Dendritic cell treated with granulocyte-macrophage colony-stimulating factor and Interleukin-4, amounts not matched to agents 40 ng/mL and 50 ng/mL, for 4 days (primary cell): ENCODE results near the gene SLC6A16.

Source experiments
- H3K27ac Mint-ChIP-seq: one replicate; pipeline ENCODE4 v1.8.0; 2022; ENCODE audit warnings: mild to moderate bottlenecking, mixed read lengths
- H3K27me3 Mint-ChIP-seq: one replicate; pipeline ENCODE4 v1.8.0; 2022; ENCODE audit warnings: mild to moderate bottlenecking, mixed read lengths
- H3K36me3 Mint-ChIP-seq: one replicate; pipeline ENCODE4 v1.8.0; 2022; ENCODE audit warnings: low read depth, mixed read lengths
- H3K4me1 Mint-ChIP-seq: one replicate; pipeline ENCODE4 v1.8.0; 2022; ENCODE audit warnings: low read depth, mixed read lengths
- H3K4me3 Mint-ChIP-seq: one replicate; pipeline ENCODE4 v1.8.0; 2022; ENCODE audit warnings: mild to moderate bottlenecking, moderate library complexity, mixed read lengths
- H3K9me3 Mint-ChIP-seq: one replicate; pipeline ENCODE4 v1.8.0; 2022; ENCODE audit warnings: mixed read lengths
- intact Hi-C: fragments of 100-400 bp; cut with micrococcal nuclease; formaldehyde crosslinking; loops from one replicate; pipeline ENCODE4 v1.15.0; 2022

The SLC6A16 gene

GRCh38 chr19:49356382-49356781, 31.4 kb upstream of the SLC6A16 start:
- no peaks in the 10 kb centered on the region for H3K9me3 Mint-ChIP-seq
- intact Hi-C loops = no loop called here
- no peaks in the 10 kb centered on the region for H3K36me3 Mint-ChIP-seq
- peaks cover 26% of the 10 kb centered on the region for H3K4me1 Mint-ChIP-seq
- H3K27ac Mint-ChIP-seq = no peak overlapping the region
- peaks cover 52% of the 10 kb centered on the region for H3K27me3 Mint-ChIP-seq
- no peak overlapping the region for H3K4me3 Mint-ChIP-seq

DNA sequence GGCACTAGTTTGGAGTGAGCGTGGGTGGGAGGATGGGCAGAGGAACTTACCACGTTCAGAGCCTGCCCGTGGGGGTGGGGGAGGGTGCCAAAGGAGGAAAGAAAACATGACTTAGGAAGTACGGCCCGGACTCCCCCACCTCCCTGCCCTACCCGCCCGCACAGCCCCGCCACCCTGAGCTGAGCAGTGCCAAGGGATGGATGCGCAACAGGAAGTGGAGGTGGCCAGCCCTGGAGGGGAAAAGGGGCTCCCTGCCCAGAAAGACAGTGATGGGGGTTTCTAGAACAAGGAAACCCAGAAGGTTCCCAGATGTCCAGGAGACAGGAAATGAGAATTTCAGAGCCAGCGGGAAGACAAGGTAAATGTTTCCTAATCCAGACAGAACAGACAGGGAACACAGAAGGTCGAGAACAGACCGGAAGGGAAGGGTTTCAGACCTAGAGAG, 30.9 kb upstream of the SLC6A16 start:
- H3K4me3 Mint-ChIP-seq = peak overlapping the region; percentile 21
- H3K27ac Mint-ChIP-seq = no peak overlapping the region
- intact Hi-C loops = no loop called here

DNA sequence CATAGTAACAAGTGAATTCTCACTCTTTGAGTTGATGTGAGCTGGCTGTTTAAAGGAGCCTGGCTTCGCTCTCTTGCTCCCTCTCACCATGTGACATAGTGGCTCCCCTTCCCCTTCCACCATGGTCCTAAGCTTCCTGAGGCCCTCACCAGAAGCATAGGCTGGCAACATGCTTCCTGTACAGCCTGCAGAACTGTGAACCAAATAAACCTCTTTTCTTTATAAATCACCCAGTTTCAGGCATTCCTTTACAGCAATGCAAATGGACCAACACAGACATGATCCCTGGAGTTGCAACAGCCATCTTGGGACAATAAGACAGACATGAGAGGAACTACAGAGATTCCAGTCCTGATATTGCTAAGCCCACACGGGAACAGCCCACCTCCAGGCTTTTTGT, 24.6 kb upstream of the SLC6A16 start:
- Mint-ChIP-seq H3K36me3 (no peaks in the 10 kb centered on the region), H3K9me3 (no peaks in the 10 kb centered on the region), H3K4me3 (no peak overlapping the region), H3K27me3 (peaks cover 29% of the 10 kb centered on the region), H3K4me1 (peaks cover 5% of the 10 kb centered on the region), H3K27ac (no peak overlapping the region)
- intact Hi-C loops = no loop called here

More for the DNA sequence above, 30.9 kb upstream of the SLC6A16 start:
- Mint-ChIP-seq H3K9me3 (no peaks in the 10 kb centered on the region), H3K36me3 (no peaks in the 10 kb centered on the region), H3K4me1 (peaks cover 26% of the 10 kb centered on the region), H3K27me3 (peaks cover 54% of the 10 kb centered on the region)

DNA sequence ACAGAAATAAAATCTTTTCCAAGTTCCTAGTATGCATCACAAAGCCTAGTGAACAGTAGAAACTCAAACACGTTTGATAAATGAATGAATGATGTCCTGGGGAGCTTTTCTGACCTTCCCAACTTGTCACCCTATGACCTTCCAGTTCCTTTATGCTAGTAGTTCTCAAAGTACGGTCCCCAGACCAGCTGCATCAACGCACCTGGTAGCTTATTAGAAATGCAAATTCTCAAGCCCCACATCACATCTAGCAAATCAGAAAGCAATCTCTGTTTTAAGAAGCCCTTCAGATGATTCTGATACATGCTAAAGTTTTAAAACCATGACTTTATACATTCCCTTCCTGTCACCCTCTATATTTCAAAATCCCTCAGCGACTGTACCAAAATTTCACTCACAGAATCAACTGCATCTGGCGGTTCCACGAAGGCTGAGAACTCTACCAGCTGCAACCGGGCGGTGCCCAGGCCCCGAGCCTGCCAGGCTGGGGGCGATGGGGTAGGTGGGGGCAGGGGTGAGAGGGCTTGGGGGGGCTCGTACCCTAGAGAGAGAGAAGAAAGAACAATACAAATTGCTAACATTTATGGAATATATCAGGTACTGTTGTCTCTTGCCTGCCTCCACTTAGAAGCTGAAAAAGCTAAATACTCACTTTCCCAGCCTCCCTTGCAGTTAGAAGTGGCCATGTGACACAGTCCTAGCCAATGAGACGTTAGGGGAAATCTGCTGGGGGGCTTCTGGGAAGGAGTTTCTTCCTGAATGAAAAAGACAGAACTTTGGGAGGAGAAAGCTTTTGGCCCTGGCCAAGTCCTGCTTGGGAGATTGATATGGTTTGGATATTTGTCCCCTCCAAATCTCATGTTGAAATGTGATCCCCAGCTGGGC, 23.6 kb upstream of the SLC6A16 start:
- intact Hi-C loops = no loop called here
- Mint-ChIP-seq H3K36me3 (no peaks in the 10 kb centered on the region), H3K4me3 (no peak overlapping the region), H3K27ac (no peak overlapping the region), H3K4me1 (peaks cover 5% of the 10 kb centered on the region), H3K9me3 (no peaks in the 10 kb centered on the region), H3K27me3 (peaks cover 22% of the 10 kb centered on the region)

GRCh38 chr19:49347835-49348234, 22.8 kb upstream of the SLC6A16 start:
- H3K9me3 Mint-ChIP-seq = no peaks in the 10 kb centered on the region
- peaks cover 5% of the 10 kb centered on the region for H3K4me1 Mint-ChIP-seq
- peaks cover 16% of the 10 kb centered on the region for H3K27me3 Mint-ChIP-seq
- no peak overlapping the region for H3K4me3 Mint-ChIP-seq
- no peak overlapping the region for H3K27ac Mint-ChIP-seq
- H3K36me3 Mint-ChIP-seq = no peaks in the 10 kb centered on the region
- intact Hi-C loops = no loop called here

DNA sequence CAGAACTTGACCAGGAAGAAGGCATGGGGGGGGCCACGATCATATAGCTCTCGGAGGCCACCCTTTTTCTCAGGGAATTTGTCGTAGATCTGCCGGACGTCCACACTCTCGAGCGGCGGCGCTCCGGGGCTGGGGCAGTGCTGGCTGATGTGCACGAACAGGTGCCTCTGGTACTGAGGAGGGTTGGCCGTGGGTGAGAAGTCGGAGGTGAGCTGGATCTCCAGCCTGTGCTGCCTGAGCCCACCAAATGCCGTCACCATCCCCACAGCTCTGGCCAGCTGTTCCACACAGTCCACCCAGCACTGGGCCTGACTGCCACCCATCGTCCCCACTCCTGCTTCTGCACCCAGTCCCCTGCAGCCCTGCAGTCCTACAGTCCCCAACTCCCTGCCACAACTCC, 22.2 kb upstream of the SLC6A16 start:
- Mint-ChIP-seq H3K36me3 (no peaks in the 10 kb centered on the region), H3K9me3 (no peaks in the 10 kb centered on the region), H3K27me3 (peaks cover 12% of the 10 kb centered on the region), H3K4me3 (no peak overlapping the region), H3K27ac (no peak overlapping the region), H3K4me1 (peaks cover 5% of the 10 kb centered on the region)
- intact Hi-C loops = no loop called here

- peaks cover 10% of the 10 kb centered on the region for H3K36me3 Mint-ChIP-seq
- peaks cover 2% of the 10 kb centered on the region for H3K27me3 Mint-ChIP-seq
- intact Hi-C loops = no loop called here
- no peak overlapping the region for H3K4me3 Mint-ChIP-seq
- peaks cover 13% of the 10 kb centered on the region for H3K4me1 Mint-ChIP-seq
- peak overlapping the region; percentile 3 for H3K27ac Mint-ChIP-seq
- no peaks in the 10 kb centered on the region for H3K9me3 Mint-ChIP-seq
Observed at GRCh38 chr19:49344505-49345423, 19.8 kb upstream of the SLC6A16 start.

GRCh38 chr19:49343123-49343522, 18.1 kb upstream of the SLC6A16 start:
- intact Hi-C loops = no loop called here
- Mint-ChIP-seq H3K4me3 (no peak overlapping the region), H3K9me3 (no peaks in the 10 kb centered on the region), H3K27me3 (no peaks in the 10 kb centered on the region), H3K36me3 (peaks cover 27% of the 10 kb centered on the region), H3K27ac (no peak overlapping the region), H3K4me1 (peaks cover 19% of the 10 kb centered on the region)

DNA sequence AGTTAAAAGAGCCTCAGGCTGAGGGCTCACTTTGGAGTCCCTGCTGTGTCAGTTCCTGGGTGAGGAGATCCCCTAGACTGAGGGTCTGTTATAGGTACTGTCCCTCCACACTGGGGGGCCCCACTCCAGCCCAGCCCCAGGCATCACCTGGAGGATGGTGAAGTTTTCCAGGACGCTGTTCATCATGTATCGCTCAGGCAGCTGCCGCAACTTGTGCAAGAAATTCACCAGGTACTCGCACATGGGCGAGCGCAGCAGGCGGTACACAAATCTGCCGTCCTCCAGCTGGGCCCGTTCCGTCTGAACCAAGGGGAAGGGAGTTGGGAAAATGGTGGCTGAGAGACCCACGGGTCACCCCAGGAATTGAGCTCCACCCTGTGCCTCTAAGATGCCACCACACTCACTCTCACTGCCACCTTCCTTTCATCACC, 17.3 kb upstream of the SLC6A16 start:
- no peak overlapping the region for H3K27ac Mint-ChIP-seq
- H3K27me3 Mint-ChIP-seq = no peaks in the 10 kb centered on the region
- H3K9me3 Mint-ChIP-seq = no peaks in the 10 kb centered on the region
- peaks cover 35% of the 10 kb centered on the region for H3K36me3 Mint-ChIP-seq
- H3K4me3 Mint-ChIP-seq = no peak overlapping the region
- peaks cover 26% of the 10 kb centered on the region for H3K4me1 Mint-ChIP-seq
- intact Hi-C loops = no loop called here

DNA sequence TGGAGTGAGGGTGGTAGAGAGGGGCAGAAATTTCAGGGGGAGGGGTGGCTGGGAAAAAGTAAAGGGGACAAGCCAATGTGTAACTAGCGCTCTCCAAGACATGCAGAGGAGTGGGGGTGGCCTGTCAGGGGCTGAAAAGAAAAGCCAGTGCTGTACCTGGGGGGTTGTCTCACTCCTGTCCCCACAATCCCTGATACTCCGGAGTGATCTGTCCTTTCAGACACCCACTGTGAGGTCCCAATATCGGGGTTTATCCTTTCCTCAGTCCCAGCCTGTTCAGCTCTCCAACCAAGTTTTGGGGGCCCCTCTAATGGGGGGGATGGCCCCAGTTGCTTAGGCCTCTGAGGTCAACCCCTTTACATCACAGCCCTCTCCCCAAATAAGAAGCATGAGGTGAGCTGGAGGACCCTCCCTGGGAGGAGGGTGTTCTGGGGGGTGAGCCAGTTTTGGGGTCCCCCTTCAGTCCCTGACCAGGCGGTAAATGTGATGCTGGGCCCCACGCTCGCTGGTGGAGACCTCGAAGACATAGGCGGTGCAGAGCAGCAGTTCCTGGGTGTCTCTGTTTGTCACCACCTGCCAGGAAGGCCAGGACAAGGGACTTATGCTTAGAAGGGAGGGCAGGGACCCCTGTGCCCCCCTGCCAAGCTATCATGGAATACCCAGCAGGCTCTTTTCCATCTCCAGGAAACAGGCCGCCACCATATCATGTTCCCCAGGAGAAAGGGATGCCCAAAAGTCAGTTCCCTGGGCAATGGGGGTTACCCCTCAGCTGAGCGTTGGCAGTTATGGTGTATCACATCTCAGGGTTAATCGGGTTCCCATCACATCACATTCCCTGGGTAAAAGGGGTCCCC, 16.1 kb upstream of the SLC6A16 start:
- Mint-ChIP-seq H3K4me1 (peaks cover 39% of the 10 kb centered on the region), H3K36me3 (peaks cover 41% of the 10 kb centered on the region), H3K4me3 (no peak overlapping the region)

GRCh38 chr19:49340069-49340864, 15.3 kb upstream of the SLC6A16 start:
- H3K27ac Mint-ChIP-seq = peak overlapping the region; percentile 14
- intact Hi-C loops = no loop called here
- peaks cover 47% of the 10 kb centered on the region for H3K4me1 Mint-ChIP-seq
- no peaks in the 10 kb centered on the region for H3K9me3 Mint-ChIP-seq
- no peaks in the 10 kb centered on the region for H3K27me3 Mint-ChIP-seq
- H3K36me3 Mint-ChIP-seq = peaks cover 46% of the 10 kb centered on the region
- no peak overlapping the region for H3K4me3 Mint-ChIP-seq

More for the DNA sequence above, 16.1 kb upstream of the SLC6A16 start:
- H3K27me3 Mint-ChIP-seq = no peaks in the 10 kb centered on the region
- H3K9me3 Mint-ChIP-seq = no peaks in the 10 kb centered on the region
- intact Hi-C loops = no loop called here
- H3K27ac Mint-ChIP-seq = no peak overlapping the region

- Mint-ChIP-seq H3K27ac (peak overlapping the region; percentile 14), H3K36me3 (peaks cover 48% of the 10 kb centered on the region)
Observed at GRCh38 chr19:49339301-49340068, 14.5 kb upstream of the SLC6A16 start.

More at GRCh38 chr19:49339301-49340068, 14.5 kb upstream of the SLC6A16 start:
- H3K27me3 Mint-ChIP-seq = no peaks in the 10 kb centered on the region
- intact Hi-C loops = no loop called here
- H3K4me3 Mint-ChIP-seq = no peak overlapping the region
- peaks cover 55% of the 10 kb centered on the region for H3K4me1 Mint-ChIP-seq
- H3K9me3 Mint-ChIP-seq = no peaks in the 10 kb centered on the region
